Esophagus muscularis mucosa (tissue), 4 donors: ENCODE results near the gene MIGA1. TPM values are rescaled to one million over a fixed set of nuclear protein-coding genes. Genes with fewer than 3 reads are reported as not detected.

Source experiments
- DNase-seq: peaks from one replicate; pipeline ENCODE4 v3.0.0-alpha.2; 2017; ENCODE audit errors: extremely low spot score
- H3K27ac ChIP-seq, 4 donors: fragments of 200-600 bp; sonication (generic); replicated peaks in 1 of 4; 1 replicate in 3 of 4; 2 replicates in 1 of 4; pipeline ENCODE4 v1.5.1; 2016 to 2019; ENCODE audit warnings: mild to moderate bottlenecking in 1 of 4
- H3K27me3 ChIP-seq, 4 donors: fragments of 200-600 bp; sonication (generic); one replicate each; pipeline versions ENCODE4 v1.5.1 to v1.6.0; 2016 to 2019
- H3K36me3 ChIP-seq, 4 donors: fragments of 200-600 bp; sonication (generic); one replicate each; pipeline ENCODE4 v1.5.1; 2016 to 2019
- H3K4me1 ChIP-seq, 4 donors: fragments of 200-600 bp; sonication (generic); one replicate each; pipeline ENCODE4 v1.5.1; 2016 to 2019
- H3K4me3 ChIP-seq, 4 donors: fragments of 200-600 bp; sonication (generic); 1 replicate in 2 of 4; 2 replicates in 2 of 4; pipeline ENCODE4 v1.5.1; 2016 to 2019; ENCODE audit warnings: mild to moderate bottlenecking in 4 of 4, moderate library complexity in 1 of 4
- H3K9me3 ChIP-seq, 4 donors: fragments of 200-600 bp; sonication (generic); 1 replicate in 3 of 4; 2 replicates in 1 of 4; pipeline ENCODE4 v1.5.1; 2016 to 2019
- CTCF ChIP-seq, 3 experiments: fragments of 200-600 bp in 2 of 3; fragments of 450-650 bp in 1 of 3; sonication (generic) in 2 of 3; IDR thresholded peaks; one replicate each; pipeline ENCODE4 v1.5.1; 2017 to 2019; ENCODE audit warnings: antibody characterized with exemption in 3 of 3, mild to moderate bottlenecking in 2 of 3, moderate library complexity in 1 of 3
- EP300 ChIP-seq: sonication (generic); formaldehyde crosslinking; IDR thresholded peaks from one replicate; pipeline ENCODE4 v1.6.1; 2017; ENCODE audit warnings: antibody characterized with exemption
- POLR2A ChIP-seq: fragments of 450-650 bp; IDR thresholded peaks from one replicate; pipeline ENCODE4 v1.6.1; 2017; ENCODE audit warnings: antibody characterized with exemption, moderate library complexity, mild to moderate bottlenecking, low read depth
- POLR2AphosphoS5 ChIP-seq, 2 donors: sonication (generic); formaldehyde crosslinking; IDR thresholded peaks; one replicate each; pipeline ENCODE4 v1.6.1; 2017; ENCODE audit warnings: antibody characterized with exemption in 2 of 2
- WGBS: methylation state at CpG from one replicate; pipeline ENCODE4 v1.1.5; 2018; 5-methylcytosine and 5-hydroxymethylcytosine counted together
- intact Hi-C: fragments of 100-400 bp; cut with DNase I; formaldehyde crosslinking; loops from one replicate; pipeline ENCODE4 v1.15.1; 2023
- total RNA-seq, 4 donors: library from RNA; depleted of rRNA; stranded (reverse); fragments of >200 nt; gene quantifications; one replicate each; pipeline versions ENCODE4 v1.1.0 to v1.2.1, GENCODE V29; 2016

MIGA1 gene
- total RNA-seq, 4 donors from 2014 or later: 13.8 to 18.7 (median 16.1) TPM

GRCh38 chr1:77872645-77873044 is 93.2 kb downstream of the MIGA1 start:
- intact Hi-C loops: no loop called here
- no peak for TF ChIP-seq CTCF (IDR thresholded peaks at IDR 0.05)
- TF ChIP-seq EP300: no peak
- no peak for TF ChIP-seq POLR2AphosphoS5 (IDR thresholded peaks at IDR 0.05)
- no peak for TF ChIP-seq POLR2A
- Histone ChIP-seq H3K27me3 (no peaks in the 10 kb centered on the region), H3K27ac (no peak overlapping the region), H3K36me3 (peaks cover 6 to 29% (median 14%) of the 10 kb centered on the region in 4 donors), H3K4me1 (no peaks in the 10 kb centered on the region), H3K4me3 (no peak overlapping the region), H3K9me3 (no peaks in the 10 kb centered on the region)
- no peak for DNase-seq
- 86% methylated on average over 1 of the region's 1 CpG for WGBS

- peaks cover 3 to 21% (median 8%) of the 10 kb centered on the region in 4 donors for H3K36me3 ChIP-seq
- no peaks in the 10 kb centered on the region for H3K27me3 ChIP-seq
- H3K4me3 ChIP-seq: no peak overlapping the region
- DNase-seq: no peak
- TF ChIP-seq POLR2A (no peak), EP300 (no peak), CTCF (IDR thresholded peaks at IDR 0.05) (no peak), POLR2AphosphoS5 (IDR thresholded peaks at IDR 0.05) (no peak)
- no peaks in the 10 kb centered on the region for H3K4me1 ChIP-seq
- 93% methylated on average over 1 of the region's 1 CpG for WGBS
- no peaks in the 10 kb centered on the region for H3K9me3 ChIP-seq
- intact Hi-C loops: no loop called here
- H3K27ac ChIP-seq: no peak overlapping the region
Measured at GRCh38 chr1:77873461-77873860, 94.0 kb downstream of the MIGA1 start.

GRCh38 chr1:77874804-77875445 is 95.5 kb downstream of the MIGA1 start:
- H3K4me3 ChIP-seq: no peak overlapping the region
- H3K4me1 ChIP-seq: no peaks in the 10 kb centered on the region
- H3K27ac ChIP-seq: no peak overlapping the region
- DNase-seq: no peak
- 98% methylated on average over 4 of the region's 4 CpGs for WGBS
- peaks cover 0 to 20% (median 6%) of the 10 kb centered on the region in 4 donors for H3K36me3 ChIP-seq
- H3K9me3 ChIP-seq: no peaks in the 10 kb centered on the region
- TF ChIP-seq CTCF (IDR thresholded peaks at IDR 0.05) (no peak), POLR2A (no peak), EP300 (no peak), POLR2AphosphoS5 (IDR thresholded peaks at IDR 0.05) (no peak)
- no peaks in the 10 kb centered on the region for H3K27me3 ChIP-seq
- intact Hi-C loops: no loop called here

- 98% methylated on average over 4 of the region's 4 CpGs for WGBS
- intact Hi-C loops: no loop called here
- H3K27ac ChIP-seq: no peak overlapping the region
- DNase-seq: no peak
- no peaks in the 10 kb centered on the region for H3K9me3 ChIP-seq
- no peak overlapping the region for H3K4me3 ChIP-seq
- peaks cover 0 to 19% (median 6%) of the 10 kb centered on the region in 4 donors for H3K36me3 ChIP-seq
- no peaks in the 10 kb centered on the region for H3K27me3 ChIP-seq
- no peaks in the 10 kb centered on the region for H3K4me1 ChIP-seq
- no peak for TF ChIP-seq CTCF (IDR thresholded peaks at IDR 0.05)
- TF ChIP-seq EP300: no peak
- TF ChIP-seq POLR2AphosphoS5 (IDR thresholded peaks at IDR 0.05): no peak
- TF ChIP-seq POLR2A: no peak
Measured at GRCh38 chr1:77876884-77877283, 97.4 kb downstream of the MIGA1 start.

- Histone ChIP-seq H3K36me3 (peaks cover 0 to 3% (median 0%) of the 10 kb centered on the region in 4 donors), H3K27ac (no peak overlapping the region), H3K27me3 (no peaks in the 10 kb centered on the region), H3K4me3 (no peak overlapping the region), H3K9me3 (no peaks in the 10 kb centered on the region), H3K4me1 (no peaks in the 10 kb centered on the region)
- no peak for DNase-seq
- no peak for TF ChIP-seq POLR2A
- TF ChIP-seq EP300: no peak
- no peak for TF ChIP-seq POLR2AphosphoS5 (IDR thresholded peaks at IDR 0.05)
- TF ChIP-seq CTCF (IDR thresholded peaks at IDR 0.05): no peak
- intact Hi-C loops: no loop called here
- 96% methylated on average over 1 of the region's 1 CpG for WGBS
Measured at GRCh38 chr1:77881061-77881460, 101.6 kb downstream of the MIGA1 start.
